Measurements from ENCODE around the gene VWA1.
"Not testable (repeated sequence)": the region's sequence is repeated elsewhere in the genome, so short reads cannot be mapped to it uniquely, and the experiment has no call there.

Gene VWA1

GRCh38 chr1:1435106-1435903 is at the start of gene VWA1:
Gene VWA1, plus strand, starts transcription at chr1:1435690. Its CDS starts 59 bp downstream, at chr1:1435749.
- DNase-seq: no peak

- no peak for DNase-seq
These were observed 49.6 kb upstream of the VWA1 start for GRCh38 chr1:1385931-1386330.

GRCh38 chr1:1387098-1388077 is 48.1 kb upstream of the VWA1 start:
- no peak for DNase-seq

GRCh38 chr1:1388078-1388472 is 47.4 kb upstream of the VWA1 start:
- DNase-seq: no peak

- DNase-seq: no peak
These were observed 44.8 kb upstream of the VWA1 start for GRCh38 chr1:1390675-1391074.

- no peak for DNase-seq
These were observed 44.3 kb upstream of the VWA1 start for GRCh38 chr1:1391225-1391624.

- DNase-seq: no peak
These were observed 42.5 kb upstream of the VWA1 start for GRCh38 chr1:1393014-1393413.

GRCh38 chr1:1393428-1393827 is 42.1 kb upstream of the VWA1 start:
- no peak for DNase-seq

- DNase-seq: no peak
These were observed 41.4 kb upstream of the VWA1 start for GRCh38 chr1:1394116-1394515.

- DNase-seq: no peak
These were observed 40.3 kb upstream of the VWA1 start for GRCh38 chr1:1395166-1395565.

GRCh38 chr1:1397839-1398523 is 37.5 kb upstream of the VWA1 start:
- no peak for DNase-seq

- no peak for DNase-seq
These were observed 36.8 kb upstream of the VWA1 start for GRCh38 chr1:1398677-1399186.

- DNase-seq: peak; percentile 86 to 89
These were observed 36.2 kb upstream of the VWA1 start, which contains the start of gene CCNL2 for GRCh38 chr1:1399187-1399871. Gene CCNL2, minus strand, starts transcription at chr1:1399335. Its CDS starts 29 bp downstream, at chr1:1399306.

- DNase-seq: no peak
These were observed 35.5 kb upstream of the VWA1 start for GRCh38 chr1:1399872-1400575.

GRCh38 chr1:1400576-1401456 is 34.7 kb upstream of the VWA1 start:
- no peak for DNase-seq

- no peak for DNase-seq
These were observed 34.0 kb upstream of the VWA1 start for GRCh38 chr1:1401457-1402010.

GRCh38 chr1:1402072-1402900 is 33.2 kb upstream of the VWA1 start:
- DNase-seq: peak in 1 of 2 experiments; percentile 17

- DNase-seq: not testable (repeated sequence)
These were observed 32.5 kb upstream of the VWA1 start for GRCh38 chr1:1402901-1403392.

GRCh38 chr1:1403653-1404052 is 31.8 kb upstream of the VWA1 start:
- no peak for DNase-seq
